ENCODE data around the gene TMEM88.

DNA sequence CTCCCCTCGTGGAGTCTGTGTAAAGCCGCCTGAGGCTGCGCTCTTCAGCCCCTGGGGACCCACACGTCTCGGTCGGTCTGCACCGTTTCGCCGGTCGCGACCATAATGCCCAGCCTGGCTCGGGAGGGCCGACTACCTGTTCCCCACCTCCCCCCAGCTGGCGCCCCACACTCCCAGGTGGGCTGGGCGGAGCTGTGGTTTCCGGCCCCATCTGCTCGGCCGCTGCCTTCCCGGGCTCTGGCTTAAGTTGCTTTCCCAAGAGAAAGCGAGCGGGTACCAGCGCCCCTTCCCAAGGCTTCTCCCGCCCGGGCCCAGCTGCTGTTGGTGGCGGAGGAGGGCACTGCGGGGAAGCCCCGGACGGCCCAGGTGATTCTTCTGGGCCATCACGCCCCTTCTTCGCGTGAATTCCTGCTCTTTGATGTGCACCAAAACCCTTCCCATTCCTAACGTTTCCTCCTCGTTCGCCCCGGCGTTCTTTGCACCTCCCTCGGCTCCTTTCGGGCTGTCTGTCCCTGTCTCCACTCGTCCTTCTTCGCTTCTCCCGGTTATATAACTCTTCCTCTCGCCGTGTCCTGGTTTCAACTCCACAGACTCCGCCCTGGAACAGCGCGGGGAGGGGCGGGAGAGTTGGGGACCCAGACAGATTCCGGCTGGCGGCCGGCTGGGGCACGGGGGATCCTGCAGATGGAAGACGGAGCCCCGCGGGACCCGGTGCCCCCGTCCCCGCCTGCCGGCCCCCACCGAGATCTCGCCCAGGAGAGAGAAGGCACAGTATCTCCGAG, 18.9 kb upstream of the TMEM88 start:
- TF ChIP-seq, protein P1, sequence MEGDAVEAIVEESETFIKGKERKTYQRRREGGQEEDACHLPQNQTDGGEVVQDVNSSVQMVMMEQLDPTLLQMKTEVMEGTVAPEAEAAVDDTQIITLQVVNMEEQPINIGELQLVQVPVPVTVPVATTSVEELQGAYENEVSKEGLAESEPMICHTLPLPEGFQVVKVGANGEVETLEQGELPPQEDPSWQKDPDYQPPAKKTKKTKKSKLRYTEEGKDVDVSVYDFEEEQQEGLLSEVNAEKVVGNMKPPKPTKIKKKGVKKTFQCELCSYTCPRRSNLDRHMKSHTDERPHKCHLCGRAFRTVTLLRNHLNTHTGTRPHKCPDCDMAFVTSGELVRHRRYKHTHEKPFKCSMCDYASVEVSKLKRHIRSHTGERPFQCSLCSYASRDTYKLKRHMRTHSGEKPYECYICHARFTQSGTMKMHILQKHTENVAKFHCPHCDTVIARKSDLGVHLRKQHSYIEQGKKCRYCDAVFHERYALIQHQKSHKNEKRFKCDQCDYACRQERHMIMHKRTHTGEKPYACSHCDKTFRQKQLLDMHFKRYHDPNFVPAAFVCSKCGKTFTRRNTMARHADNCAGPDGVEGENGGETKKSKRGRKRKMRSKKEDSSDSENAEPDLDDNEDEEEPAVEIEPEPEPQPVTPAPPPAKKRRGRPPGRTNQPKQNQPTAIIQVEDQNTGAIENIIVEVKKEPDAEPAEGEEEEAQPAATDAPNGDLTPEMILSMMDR (conservative IDR thresholded peaks at IDR 0.05; ENCODE audit: low read depth, low read length) = no peak
- TF ChIP-seq EZH2 (IDR thresholded peaks at IDR 0.05; ENCODE audit: low read length, unreplicated experiment) (no peak), EZH2phosphoT487 (IDR thresholded peaks at IDR 0.05; ENCODE audit: borderline replicate concordance, low read length) (no peak)

Data from PC-3 (cell line).